Heart left ventricle (tissue), 16 donors: Measurements from ENCODE around the gene TAC4. TPM values are rescaled to one million over a fixed set of nuclear protein-coding genes. Genes with fewer than 3 reads are reported as not detected.

Source experiments
- ATAC-seq, 4 donors: fragments of 200-7000 bp; cut with Tn5 transposase; one replicate each; pipeline ENCODE4 v1.9.1; 2020 to 2022; ENCODE audit warnings: moderate library complexity in 4 of 4, mild to moderate bottlenecking in 3 of 4, moderate number of reproducible peaks in 1 of 4
- DNase-seq, 5 donors: peaks; one replicate each; pipeline ENCODE4 v3.0.0-alpha.2; 2020
- H3K27ac ChIP-seq, 12 donors: fragments of 200-600 bp; sonication (generic) in 4 of 12; one replicate each; pipeline versions ENCODE4 v1.5.0 to v1.8.0; 2016 to 2022; ENCODE audit warnings: mild to moderate bottlenecking in 2 of 12
- H3K27me3 ChIP-seq, 9 donors: fragments of 200-600 bp; sonication (generic) in 2 of 9; one replicate each; pipeline versions ENCODE4 v1.5.1 to v1.8.0; 2016 to 2022; ENCODE audit warnings: mild to moderate bottlenecking in 3 of 9
- H3K36me3 ChIP-seq, 9 donors: fragments of 200-600 bp; sonication (generic) in 2 of 9; one replicate each; pipeline versions ENCODE4 v1.5.0 to v1.8.0; 2018 to 2022; ENCODE audit warnings: mild to moderate bottlenecking in 2 of 9
- H3K4me1 ChIP-seq, 12 donors: fragments of 200-600 bp; sonication (generic) in 4 of 12; one replicate each; pipeline versions ENCODE4 v1.5.0 to v1.8.0; 2016 to 2022; ENCODE audit warnings: mild to moderate bottlenecking in 3 of 12
- H3K4me3 ChIP-seq, 12 donors: fragments of 200-600 bp; sonication (generic) in 4 of 12; one replicate each; pipeline versions ENCODE4 v1.5.0 to v1.8.0; 2017 to 2022; ENCODE audit warnings: mild to moderate bottlenecking in 9 of 12, moderate library complexity in 4 of 12
- H3K9me3 ChIP-seq, 12 donors: fragments of 200-600 bp; sonication (generic) in 4 of 12; one replicate each; pipeline versions ENCODE4 v1.5.0 to v1.8.0; 2016 to 2022; ENCODE audit warnings: mild to moderate bottlenecking in 1 of 12
- CTCF ChIP-seq, 12 donors: fragments of 200-600 bp; sonication (generic) in 4 of 12; IDR thresholded peaks; one replicate each; pipeline versions ENCODE4 v1.5.0 to v1.8.0; 2018 to 2022; ENCODE audit warnings: antibody characterized with exemption in 12 of 12, mild to moderate bottlenecking in 5 of 12
- POLR2A ChIP-seq, 2 donors: fragments of 450-650 bp; IDR thresholded peaks; one replicate each; pipeline ENCODE4 v1.6.1; 2017; ENCODE audit warnings: antibody characterized with exemption in 2 of 2, mild to moderate bottlenecking in 2 of 2, moderate library complexity in 2 of 2
- WGBS, 4 donors: extraction: QIAGEN DNeasy Blood & Tissue Kit in 2 of 4; methylation state at CpG; one replicate each; pipeline versions ENCODE4 v1.1.5 to v1.1.7; 2013 to 2018; 5-methylcytosine and 5-hydroxymethylcytosine counted together
- intact Hi-C, 10 donors: fragments of 100-400 bp; cut with DNase I; formaldehyde crosslinking; loops; one replicate each; pipeline versions ENCODE4 v1.11.1 to v1.14.2; 2022
- polyA plus RNA-seq, 2 donors: library from polyadenylated mRNA; stranded (reverse); fragments of 200-250 nt; gene quantifications; one replicate each; pipeline ENCODE4 v1.2.3, GENCODE V29; 2013
- total RNA-seq, 9 donors: library from RNA; depleted of rRNA in 2 of 9; stranded (reverse); fragments of >200 nt in 2 of 9; fragmentation: NEBNext Ultra II Directional in 3 of 9; extraction: Animal tissue kit (Norgen Biotek cat#: 25700) in 3 of 9; gene quantifications; one replicate each; pipeline versions ENCODE4 v1.1.0 to v1.2.4, GENCODE V29; 2016 to 2023
- donor health status: ischemic (EF 13 %, LVEDD 7.1; RV severe dilation, severe dysfunction).
- donor health status: healthy with polysubstance abuse.
- donor health status: DM: no; HTN: yes; CAD: no.
- donor health status: DM: no; HTN: no; CAD: no.
- donor health status: ischemic (EF 25% LVEDD 6.9; RV normal size, moderate dysfunction).
- donor health status: ischemic (EF 25% LVEDD 5.7; RV mildly dilated, moderate dysfunction).
- donor health status: healthy.
- donor health status: DM: yes; HTN: yes; CAD: no.
- donor health status: ischemic (EF 35%, LVEDD 5.7; RV mildly dilated, moderate dysfunction).
- donor health status: nonischemic (EF 11% LVEDD 7.7; RV severe dilation, severe dysfunction).
- donor health status: DM: yes; HTN: yes; CAD: no.
- donor health status: PGD.
- donor health status: ischemic (EF 29% LVEDD 5.4; RV normal size, mild dysfunction).
- donor health status: nonischemic (EF 23%, LVEDD 6.1; RV moderate dilation, normal function).

The TAC4 gene
- total and polyA plus RNA-seq, 11 donors: 0.50 to 2.1 (median 1.3) TPM; not detected in 8

GRCh38 chr17:49894761-49895160 is 46.9 kb upstream of the TAC4 start:
- Histone ChIP-seq H3K27ac (no peak overlapping the region), H3K36me3 (no peaks in the 10 kb centered on the region), H3K27me3 (peaks cover 6 to 62% (median 26%) of the 10 kb centered on the region in 9 donors), H3K4me1 (peaks cover 0 to 8% (median 0%) of the 10 kb centered on the region in 12 donors), H3K9me3 (no peaks in the 10 kb centered on the region), H3K4me3 (no peak overlapping the region)
- intact Hi-C loops: no loop called here
- WGBS, 4 donors: 76 to 91% (median 84%) methylated on average over 10 of the region's 10 CpGs
- ATAC-seq (no peak), DNase-seq (no peak)
- TF ChIP-seq CTCF (IDR thresholded peaks at IDR 0.05): no peak
- no peak for TF ChIP-seq POLR2A (IDR thresholded peaks at IDR 0.05)

- ATAC-seq: no peak
- TF ChIP-seq CTCF (IDR thresholded peaks at IDR 0.05) (no peak), POLR2A (IDR thresholded peaks at IDR 0.05) (no peak)
- H3K9me3 ChIP-seq: no peaks in the 10 kb centered on the region
- no peaks in the 10 kb centered on the region for H3K36me3 ChIP-seq
- H3K27me3 ChIP-seq: peaks cover 6 to 75% (median 40%) of the 10 kb centered on the region in 9 donors
- H3K27ac ChIP-seq: no peak overlapping the region
- intact Hi-C loops: no loop called here
- WGBS, 4 donors: 70 to 81% (median 78%) methylated on average over 10 of the region's 10 CpGs
- peaks cover 0 to 8% (median 0%) of the 10 kb centered on the region in 12 donors for H3K4me1 ChIP-seq
- no peak for DNase-seq
- H3K4me3 ChIP-seq: no peak overlapping the region
Measured at GRCh38 chr17:49891694-49892389, 44.0 kb upstream of the TAC4 start.

GRCh38 chr17:49891271-49891670 is 43.4 kb upstream of the TAC4 start:
- no peaks in the 10 kb centered on the region for H3K9me3 ChIP-seq
- H3K36me3 ChIP-seq: no peaks in the 10 kb centered on the region
- WGBS, 4 donors: 56 to 78% (median 64%) methylated on average over 5 of the region's 5 CpGs
- no peak for DNase-seq
- intact Hi-C loops: no loop called here
- no peak for ATAC-seq
- no peak overlapping the region for H3K4me3 ChIP-seq
- H3K4me1 ChIP-seq: peaks cover 0 to 8% (median 0%) of the 10 kb centered on the region in 12 donors
- H3K27me3 ChIP-seq: peaks cover 6 to 75% (median 40%) of the 10 kb centered on the region in 9 donors
- TF ChIP-seq CTCF (IDR thresholded peaks at IDR 0.05) (no peak), POLR2A (IDR thresholded peaks at IDR 0.05) (no peak)
- no peak overlapping the region for H3K27ac ChIP-seq

GRCh38 chr17:49890852-49891251 is 43.0 kb upstream of the TAC4 start:
- DNase-seq: no peak
- Histone ChIP-seq H3K4me3 (no peak overlapping the region), H3K36me3 (no peaks in the 10 kb centered on the region), H3K27ac (no peak overlapping the region), H3K4me1 (peaks cover 0 to 8% (median 0%) of the 10 kb centered on the region in 12 donors), H3K27me3 (peaks cover 6 to 79% (median 40%) of the 10 kb centered on the region in 9 donors), H3K9me3 (no peaks in the 10 kb centered on the region)
- TF ChIP-seq CTCF (IDR thresholded peaks at IDR 0.05) (no peak), POLR2A (IDR thresholded peaks at IDR 0.05) (no peak)
- no peak for ATAC-seq
- 41 to 82% (median 49%) methylated on average over 4 to 23 of the region's 23 CpGs for whole genome bisulfite sequencing, 4 donors
- intact Hi-C loops: no loop called here
